IMR-90 (cell line): ENCODE data around the gene NOL8. TPM values are rescaled to one million over a fixed set of nuclear protein-coding genes. Genes with fewer than 3 reads are reported as not detected.
A peak's percentile ranks its signal among the peaks of the same experiment; 100 is the strongest.

Source experiments
- ATAC-seq: fragments of 200-7000 bp; cut with Tn5 transposase; 2 replicates; pipeline ENCODE4 v1.9.1; 2020; ENCODE audit warnings: low read depth, mild to moderate bottlenecking, moderate library complexity
- BruUV-seq: library from RNA; stranded (reverse); fragments of 400-500 nt; replicated peaks from 2 replicates; lab custom pipeline; 2021; lab: Mats Ljungman, UMichigan
- CTCF ChIA-PET: fragments of 300-600 bp; formaldehyde crosslinking; extraction: SDS; loops from one replicate; lab custom pipeline; 2021; ENCODE audit warnings: antibody characterized with exemption; lab: Yijun Ruan, JAX
- POLR2A ChIA-PET: fragments of 300-600 bp; sonication (Branson Sonifier 250); formaldehyde crosslinking; loops from one replicate; lab custom pipeline; 2022; ENCODE audit warnings: antibody characterized with exemption; ENCODE audit not compliant: unreplicated experiment; lab: Charles Lee
- DNase-seq: peaks from one replicate; pipeline ENCODE4 v3.0.0; 2013
- H2AFZ ChIP-seq: replicated peaks from 2 replicates; pipeline ENCODE3; 2013; ENCODE audit warnings: low read length, mild to moderate bottlenecking; ENCODE audit not compliant: poor library complexity
- H2AK5ac ChIP-seq: 2 replicates; pipeline ENCODE4 v1.6.1; 2013; ENCODE audit warnings: low read depth, low read length, inconsistent platforms
- H2AK9ac ChIP-seq: replicated peaks from 2 replicates; pipeline ENCODE3; 2013; ENCODE audit warnings: mild to moderate bottlenecking, low read depth, low read length, moderate library complexity; ENCODE audit not compliant: poor library complexity
- H2BK120ac ChIP-seq: 2 replicates; pipeline ENCODE4 v1.6.1; 2013; ENCODE audit warnings: low read depth, low read length, inconsistent platforms
- H2BK15ac ChIP-seq: 3 replicates; pipeline ENCODE4 v1.6.1; 2013; ENCODE audit warnings: low read depth, low read length, inconsistent platforms
- H2BK20ac ChIP-seq: 2 replicates; pipeline ENCODE4 v1.6.1; 2013; ENCODE audit warnings: low read depth, mild to moderate bottlenecking, inconsistent platforms, low read length, moderate library complexity
- H2BK5ac ChIP-seq: 2 replicates; pipeline ENCODE4 v1.6.1; 2013; ENCODE audit warnings: mild to moderate bottlenecking, low read depth, low read length, inconsistent platforms; ENCODE audit not compliant: poor library complexity, severe bottlenecking
- H3K14ac ChIP-seq: replicated peaks from 2 replicates; pipeline ENCODE4 v1.6.1; 2013; ENCODE audit warnings: low read depth, low read length, inconsistent platforms
- H3K18ac ChIP-seq: 2 replicates; pipeline ENCODE4 v1.6.1; 2013; ENCODE audit warnings: low read depth, low read length, control low read depth
- H3K23ac ChIP-seq: 2 replicates; pipeline ENCODE4 v1.6.1; 2013; ENCODE audit warnings: low read depth, low read length, inconsistent platforms
- H3K27ac ChIP-seq: 2 replicates; pipeline ENCODE4 v1.5.1; 2013; ENCODE audit warnings: mild to moderate bottlenecking, control low read depth, low read length; ENCODE audit not compliant: insufficient read depth
- H3K27me3 ChIP-seq: 2 replicates; pipeline ENCODE4 v1.6.1; 2013; ENCODE audit warnings: low read length; ENCODE audit not compliant: control insufficient read depth, insufficient read depth
- H3K36me3 ChIP-seq: 2 replicates; pipeline ENCODE4 v1.6.1; 2013; ENCODE audit warnings: low read length, mixed read lengths; ENCODE audit not compliant: control insufficient read depth, insufficient read depth
- H3K4ac ChIP-seq: 2 replicates; pipeline ENCODE4 v1.6.1; 2013; ENCODE audit warnings: low read depth, low read length, inconsistent platforms
- H3K4me1 ChIP-seq: 2 replicates; pipeline ENCODE4 v1.6.1; 2013; ENCODE audit warnings: low read length, mixed read lengths; ENCODE audit not compliant: control insufficient read depth, insufficient read depth
- H3K4me2 ChIP-seq: 2 replicates; pipeline ENCODE4 v1.6.1; 2013; ENCODE audit warnings: low read depth, mild to moderate bottlenecking, control low read depth, low read length, moderate library complexity
- H3K4me3 ChIP-seq: 2 replicates; pipeline ENCODE4 v1.5.1; 2013; ENCODE audit warnings: low read depth, mild to moderate bottlenecking, control low read depth, low read length, moderate library complexity; ENCODE audit not compliant: insufficient read depth
- H3K56ac ChIP-seq: 2 replicates; pipeline ENCODE4 v1.6.1; 2013; ENCODE audit warnings: low read length, inconsistent platforms; ENCODE audit not compliant: insufficient read depth; ENCODE audit errors: extremely low read depth
- H3K79me1 ChIP-seq, 2 experiments: 2 replicates each; pipeline ENCODE4 v1.6.1; 2013; ENCODE audit warnings: low read length in 2 of 2, inconsistent platforms in 1 of 2, low read depth in 1 of 2
- H3K9ac ChIP-seq: 2 replicates; pipeline ENCODE4 v1.6.1; 2013; ENCODE audit warnings: low read depth, low read length, control low read depth
- H3K9me1 ChIP-seq: 2 replicates; pipeline ENCODE4 v1.6.1; 2013; ENCODE audit warnings: low read length, inconsistent platforms; ENCODE audit not compliant: insufficient read depth
- H3K9me3 ChIP-seq: 2 replicates; pipeline ENCODE4 v1.6.1; 2013; ENCODE audit warnings: low read length; ENCODE audit not compliant: control insufficient read depth, insufficient read depth
- H4K20me1 ChIP-seq: 2 replicates; pipeline ENCODE4 v1.6.1; 2013; ENCODE audit warnings: low read length, inconsistent platforms; ENCODE audit not compliant: insufficient read depth
- H4K5ac ChIP-seq: 2 replicates; pipeline ENCODE4 v1.6.1; 2013; ENCODE audit warnings: mild to moderate bottlenecking, low read depth, low read length, control low read depth
- H4K8ac ChIP-seq, 2 experiments: 2 replicates each; pipeline ENCODE4 v1.6.1; 2013; ENCODE audit warnings: low read depth in 2 of 2, low read length in 2 of 2, control low read depth in 1 of 2, inconsistent platforms in 1 of 2
- H4K91ac ChIP-seq: 2 replicates; pipeline ENCODE4 v1.6.1; 2013; ENCODE audit warnings: low read depth, low read length, inconsistent platforms; ENCODE audit not compliant: insufficient read depth
- MAFK ChIP-seq: IDR thresholded peaks from 2 replicates; pipeline ENCODE4 v1.6.1; 2012; ENCODE audit warnings: low read depth, low read length, improper control_type of control experiment
- RAD21 ChIP-seq: IDR thresholded peaks from 2 replicates; pipeline ENCODE4 v1.6.1; 2012; ENCODE audit warnings: low read length, improper control_type of control experiment
- WGBS, 2 experiments: methylation state at CpG; one replicate each; pipeline versions ENCODE4 v1.1.5 to v1.1.7; 2013; ENCODE audit warnings: missing lambda C conversion rate in 2 of 2; ENCODE audit not compliant: insufficient read length in 1 of 2; ENCODE audit errors: extremely low coverage in 2 of 2; 5-methylcytosine and 5-hydroxymethylcytosine counted together
- dilution Hi-C: fragments of 300-500 bp; cut with HindIII; formaldehyde crosslinking; loops from one replicate; pipeline ENCODE4 v1.14.3; 2018; ENCODE audit warnings: low sequenced_read_pairs; ENCODE audit not compliant: unreplicated experiment
- in situ Hi-C: fragments of 300-500 bp; cut with MboI; formaldehyde crosslinking; loops from 3 replicates; pipeline ENCODE4 v1.14.3; 2019; ENCODE audit warnings: low sequenced_read_pairs, inconsistent platforms, mixed read lengths
- intact Hi-C: fragments of 100-400 bp; cut with micrococcal nuclease; formaldehyde crosslinking; loops from 2 replicates; pipeline ENCODE4 v1.10.0; 2022
- polyA plus RNA-seq, 3 experiments: library from polyadenylated mRNA; depleted of rRNA; stranded (reverse); fragments of >200 nt; gene quantifications; 2 replicates each; pipeline ENCODE4 v1.2.3, GENCODE V29; 2012; ENCODE audit warnings: low replicate concordance in 1 of 3
- total RNA-seq: library from RNA; depleted of rRNA; stranded (reverse); fragments of >200 nt; gene quantifications from 2 replicates; pipeline ENCODE4 v1.2.3, GENCODE V29; 2012

The NOL8 gene
- total and polyA plus RNA-seq, 2 of the 4 experiments (the other 2 are of a cell fraction) = 10.1 to 18.3 TPM

DNA sequence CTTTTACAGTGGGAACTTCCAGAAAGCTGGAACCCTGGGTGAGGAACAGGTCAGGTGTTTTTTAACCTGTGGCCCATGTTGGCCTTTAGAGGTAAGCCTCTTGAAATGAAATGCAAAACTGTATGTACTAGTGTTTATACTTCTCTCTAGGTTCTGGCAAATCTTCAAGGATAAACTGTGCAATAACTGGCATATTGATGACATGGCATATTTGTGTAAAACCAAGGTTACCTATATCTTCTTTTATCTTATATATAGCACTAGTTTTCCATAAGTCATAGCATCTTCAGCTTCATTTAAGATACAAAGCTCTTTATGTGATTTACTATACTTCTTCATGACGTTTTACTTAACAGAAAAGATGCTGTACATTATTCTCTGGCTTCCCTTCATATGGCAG lies 24.2 kb downstream of the NOL8 start:
- ChIA-PET POLR2A (no interaction called here), CTCF (interaction anchor here (1.1 kb wide), 1 partner anchor 161 kb away, joined by 4 read pairs; no protein-coding TSS in a partner anchor)
- Histone ChIP-seq H3K27ac (no peak overlapping the region), H3K4me1 (no peaks in the 10 kb centered on the region), H3K56ac (no peak overlapping the region), H4K8ac (no peak overlapping the region), H3K4ac (no peak overlapping the region), H3K4me3 (no peak overlapping the region), H2AK9ac (no peak overlapping the region), H3K9me1 (no peaks in the 10 kb centered on the region), H3K4me2 (no peak overlapping the region), H3K23ac (no peak overlapping the region), H2BK5ac (no peak overlapping the region), H3K14ac (no peak overlapping the region), H2BK120ac (no peak overlapping the region), H3K36me3 (peaks cover 26% of the 10 kb centered on the region), H2AFZ (no peak overlapping the region), H3K27me3 (no peaks in the 10 kb centered on the region), H2BK20ac (no peak overlapping the region), H2AK5ac (no peak overlapping the region), H3K9me3 (no peaks in the 10 kb centered on the region), H3K9ac (no peak overlapping the region), H4K5ac (no peak overlapping the region), H3K18ac (no peak overlapping the region), H3K79me1 (peaks cover 0 to 4% of the 10 kb centered on the region in 2 experiments; a peak in 2 of 4 replicates), H2BK15ac (no peak overlapping the region), H4K20me1 (no peaks in the 10 kb centered on the region), H4K91ac (no peak overlapping the region)
- ATAC-seq = no peak
- BruUV-seq = no TSS peak
- dilution Hi-C loops (no loop called here), in situ Hi-C loops (no loop called here), intact Hi-C loops (loop anchor here (5.0 kb wide), 1 partner anchor 34 kb away; no protein-coding TSS in a partner anchor)
- DNase-seq = no peak
- WGBS, 2 experiments = no CpG with 5 or more reads among the region's 1 CpG
- peak; percentile 95 for TF ChIP-seq MAFK
- TF ChIP-seq RAD21 = no peak
